H7 (cell line): Measurements from ENCODE around the gene ZKSCAN5. TPM values are rescaled to one million over a fixed set of nuclear protein-coding genes. Genes with fewer than 3 reads are reported as not detected.
"Not testable (repeated sequence)": the region's sequence is repeated elsewhere in the genome, so short reads cannot be mapped to it uniquely, and the experiment has no call there.

ENCODE experiments used
- DNase-seq: peaks from one replicate; pipeline ENCODE4 v3.0.0; 2012
- H3K27me3 ChIP-seq: 2 replicates; pipeline ENCODE4 v1.6.0; 2011; ENCODE audit warnings: mild to moderate bottlenecking, low read length; ENCODE audit not compliant: control insufficient read depth, insufficient read depth
- H3K36me3 ChIP-seq: replicated peaks from 2 replicates; pipeline ENCODE4 v1.5.1; 2011; ENCODE audit warnings: low read length; ENCODE audit not compliant: control insufficient read depth, insufficient read depth
- H3K4me3 ChIP-seq: 2 replicates; pipeline ENCODE4 v1.5.1; 2011; ENCODE audit warnings: low read depth, mild to moderate bottlenecking, control low read depth, low read length, moderate library complexity; ENCODE audit not compliant: insufficient read depth
- total RNA-seq: library from RNA; depleted of rRNA; stranded (reverse); fragments of >200 nt; shearing (Covaris generic); gene quantifications from 2 replicates; pipeline ENCODE4 v1.2.3, GENCODE V29; 2014

Gene ZKSCAN5
- total RNA-seq, 1 experiment from 2014 or later, result 20.0 TPM

DNA sequence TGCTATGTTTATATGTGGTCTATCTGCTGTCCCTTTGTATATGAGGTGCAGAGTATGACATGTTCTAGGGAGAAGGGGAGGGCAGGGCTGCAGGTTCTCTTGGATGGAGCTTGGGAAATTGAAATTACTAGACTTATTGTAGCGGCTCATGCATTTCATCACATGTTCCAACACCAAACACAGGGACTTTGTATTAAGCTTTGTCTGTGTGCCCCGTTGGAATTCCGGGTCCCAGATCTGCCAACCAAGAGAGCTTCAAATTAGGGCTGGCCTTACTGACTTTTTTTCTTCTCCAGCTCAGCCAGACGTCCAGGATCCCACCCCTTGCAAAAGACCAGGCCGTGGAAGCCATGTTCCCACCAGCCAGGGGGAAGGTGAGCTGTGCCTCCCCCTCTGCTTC, 28.4 kb upstream of the ZKSCAN5 start:
- H3K36me3 ChIP-seq, result peaks cover 7% of the 10 kb centered on the region
- DNase-seq, result no peak
- H3K4me3 ChIP-seq, result no peak overlapping the region
- H3K27me3 ChIP-seq, result no peaks in the 10 kb centered on the region

- Histone ChIP-seq H3K27me3 (no peaks in the 10 kb centered on the region), H3K4me3 (no peak overlapping the region), H3K36me3 (peaks cover 9% of the 10 kb centered on the region)
- no peak for DNase-seq
Measured at GRCh38 chr7:99478464-99479440, 25.7 kb upstream of the ZKSCAN5 start.

DNA sequence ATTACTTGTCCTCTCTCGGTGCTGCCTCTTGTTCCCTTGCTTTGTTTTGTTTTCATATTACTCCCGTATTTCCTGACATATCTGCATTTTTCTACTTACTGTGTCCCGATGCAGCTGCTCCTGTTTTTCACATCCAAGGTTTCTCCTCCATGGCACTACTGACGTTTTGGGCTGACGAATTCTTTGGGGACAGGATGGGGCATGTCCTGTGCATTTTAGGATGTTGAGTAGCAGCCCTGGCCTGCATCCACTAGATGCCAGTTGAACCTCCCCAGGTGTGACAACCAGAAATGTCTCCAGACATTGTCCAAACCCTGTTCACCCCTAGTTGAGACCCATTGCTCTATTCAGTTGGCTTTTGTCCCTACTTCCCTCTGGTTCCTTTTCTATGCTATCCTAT, 19.4 kb upstream of the ZKSCAN5 start:
- Histone ChIP-seq H3K27me3 (no peaks in the 10 kb centered on the region), H3K36me3 (peaks cover 8% of the 10 kb centered on the region), H3K4me3 (no peak overlapping the region)

GRCh38 chr7:99489235-99489634, 15.2 kb upstream of the ZKSCAN5 start:
- Histone ChIP-seq H3K4me3 (no peak overlapping the region), H3K36me3 (peaks cover 14% of the 10 kb centered on the region), H3K27me3 (no peaks in the 10 kb centered on the region)
- DNase-seq, result peak; percentile 53

More for the DNA sequence above, 19.4 kb upstream of the ZKSCAN5 start:
- DNase-seq, result no peak

DNA sequence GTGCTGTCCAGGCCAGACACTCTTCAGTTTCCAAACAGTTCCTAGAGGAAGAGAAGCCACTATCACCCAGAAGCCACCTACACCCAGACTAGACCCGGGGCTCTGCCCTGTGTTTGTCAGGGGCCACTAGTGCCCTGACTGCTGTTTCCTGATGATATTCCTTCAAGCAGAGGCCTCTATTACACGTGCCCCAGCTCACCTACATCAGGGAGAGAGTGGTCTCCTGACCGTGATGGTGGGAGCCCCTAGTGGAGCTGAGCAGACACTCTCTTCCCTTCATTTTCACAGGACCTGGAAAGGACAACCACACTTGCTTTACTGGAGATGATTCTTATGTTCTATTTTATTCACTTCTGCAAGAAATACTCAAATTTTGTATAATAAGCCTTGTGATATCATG, 13.6 kb upstream of the ZKSCAN5 start:
- Histone ChIP-seq H3K36me3 (peaks cover 14% of the 10 kb centered on the region), H3K27me3 (no peaks in the 10 kb centered on the region), H3K4me3 (no peak overlapping the region)
- no peak for DNase-seq

GRCh38 chr7:99493823-99494222, 10.6 kb upstream of the ZKSCAN5 start:
- DNase-seq, result no peak
- Histone ChIP-seq H3K36me3 (peaks cover 18% of the 10 kb centered on the region), H3K4me3 (no peak overlapping the region), H3K27me3 (no peaks in the 10 kb centered on the region)

DNA sequence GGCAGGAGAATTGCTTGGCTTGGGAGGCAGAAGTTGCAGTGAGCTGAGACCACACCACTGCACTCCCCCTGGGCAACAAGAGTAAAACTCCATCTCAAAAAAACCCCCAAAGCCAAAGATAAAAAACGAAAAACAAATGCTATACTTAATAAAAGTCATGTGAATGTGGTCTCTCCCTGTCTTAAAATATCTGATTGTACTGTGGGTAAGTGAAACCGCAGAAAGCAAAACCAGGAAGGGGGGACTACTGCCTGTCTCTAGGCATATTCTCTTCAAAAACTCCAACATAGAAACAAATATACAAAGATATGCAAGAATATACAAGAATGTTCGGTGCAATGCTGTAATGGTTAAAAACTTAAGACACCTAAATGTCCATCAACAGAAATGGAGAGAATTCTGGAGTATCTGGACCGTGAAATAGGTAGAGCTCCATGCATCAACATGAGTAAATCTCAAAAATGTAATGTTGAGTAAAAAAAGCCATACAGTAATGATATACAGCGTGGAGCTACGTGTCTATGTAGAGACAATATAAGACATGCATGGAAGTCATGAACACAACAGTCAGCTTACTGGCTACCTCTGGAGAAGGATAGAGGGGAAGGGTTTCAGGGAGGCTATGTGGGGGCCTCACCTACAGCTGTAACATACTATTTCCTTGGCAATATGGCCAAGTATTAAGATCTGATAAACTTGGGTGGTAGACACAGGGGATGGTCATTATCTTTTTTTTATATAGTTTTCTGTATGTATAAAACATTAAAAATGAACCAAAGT, 6.5 kb upstream of the ZKSCAN5 start:
- Histone ChIP-seq H3K36me3 (peaks cover 16% of the 10 kb centered on the region), H3K27me3 (no peaks in the 10 kb centered on the region), H3K4me3 (no peak overlapping the region; the same call in none of the 2 replicates)
- DNase-seq, result no peak

- peak overlapping the region; percentile 29 for H3K4me3 ChIP-seq
- DNase-seq, result peak; percentile 33
- H3K27me3 ChIP-seq, result no peaks in the 10 kb centered on the region
- H3K36me3 ChIP-seq, result peaks cover 13% of the 10 kb centered on the region
Measured at GRCh38 chr7:99498546-99498944, 5.9 kb upstream of the ZKSCAN5 start.

DNA sequence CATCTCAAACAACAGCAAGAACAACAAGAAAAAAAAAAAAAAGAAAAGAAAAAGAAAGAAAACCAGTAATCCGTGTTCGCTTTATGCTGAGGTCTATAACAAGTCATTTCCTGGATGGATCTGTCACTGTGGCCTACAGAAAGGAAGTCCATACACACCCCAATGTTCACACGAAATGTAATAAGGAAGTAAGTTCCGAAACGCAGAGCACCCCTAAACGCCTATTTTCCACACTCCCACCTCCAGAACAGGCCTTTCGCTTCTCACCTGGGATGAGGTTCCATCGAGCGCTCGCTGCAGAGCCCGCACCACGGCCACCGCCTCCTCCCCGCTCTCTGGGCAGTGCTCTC, 5.1 kb upstream of the ZKSCAN5 start:
- Histone ChIP-seq H3K4me3 (peak overlapping the region; percentile 92), H3K36me3 (peaks cover 6% of the 10 kb centered on the region), H3K27me3 (no peaks in the 10 kb centered on the region)
- DNase-seq, result no peak

DNA sequence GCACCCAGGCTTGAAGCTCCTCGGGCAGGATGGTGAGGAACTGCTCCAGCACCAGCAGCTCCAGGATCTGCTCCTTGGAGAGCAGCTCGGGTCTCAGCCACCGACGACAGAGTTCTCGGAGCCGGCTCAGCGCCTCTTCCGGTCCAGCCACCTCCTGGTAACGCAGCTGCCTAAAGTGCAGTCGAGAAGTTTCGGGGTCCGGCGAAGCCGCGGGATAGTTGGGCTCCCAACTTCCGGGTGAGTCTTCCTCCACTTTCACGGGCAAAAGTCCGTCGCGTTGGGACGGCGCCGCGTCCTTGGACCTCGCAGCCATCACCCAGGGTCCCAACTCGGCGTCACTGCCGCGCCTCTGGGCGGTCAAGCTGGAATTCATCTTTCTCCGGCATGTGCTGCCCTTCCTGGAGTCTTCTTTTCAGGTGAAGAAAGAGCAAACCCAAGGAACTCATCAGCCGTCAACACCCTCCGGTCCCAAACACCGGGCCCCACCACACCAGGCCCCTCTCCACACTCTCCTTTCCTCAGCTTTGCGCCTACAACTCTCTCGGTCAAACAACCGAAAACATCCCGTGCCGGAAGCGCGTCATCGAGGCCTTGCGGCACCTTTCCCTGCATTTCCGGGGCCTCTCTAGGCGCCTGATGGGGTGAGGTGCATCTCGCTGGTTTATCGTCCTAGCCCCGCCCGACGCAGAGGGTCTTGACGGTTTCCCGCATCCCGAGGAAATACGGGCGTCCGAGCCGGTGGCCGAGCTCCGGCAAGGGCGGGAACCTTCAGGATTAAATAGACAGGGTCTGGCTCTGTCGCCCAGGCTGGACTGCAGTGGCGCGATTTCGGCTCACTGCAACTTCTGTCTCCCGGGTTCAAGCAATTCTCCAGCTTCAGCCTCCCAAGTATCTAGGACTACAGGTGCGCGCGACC, 4.5 kb upstream of the ZKSCAN5 start, which contains the start of gene ZNF394:
Gene ZNF394, minus strand, starts transcription at position 561 of the 916 bp plus-strand sequence. Its CDS starts 188 bp downstream, at position 373.
- H3K4me3 ChIP-seq, result peak within 1 kb of the TSS; percentile 92
- peak; percentile 96 for DNase-seq
- H3K27me3 ChIP-seq, result no peaks in the 10 kb centered on the region
- peaks cover 4% of the 10 kb centered on the region for H3K36me3 ChIP-seq

DNA sequence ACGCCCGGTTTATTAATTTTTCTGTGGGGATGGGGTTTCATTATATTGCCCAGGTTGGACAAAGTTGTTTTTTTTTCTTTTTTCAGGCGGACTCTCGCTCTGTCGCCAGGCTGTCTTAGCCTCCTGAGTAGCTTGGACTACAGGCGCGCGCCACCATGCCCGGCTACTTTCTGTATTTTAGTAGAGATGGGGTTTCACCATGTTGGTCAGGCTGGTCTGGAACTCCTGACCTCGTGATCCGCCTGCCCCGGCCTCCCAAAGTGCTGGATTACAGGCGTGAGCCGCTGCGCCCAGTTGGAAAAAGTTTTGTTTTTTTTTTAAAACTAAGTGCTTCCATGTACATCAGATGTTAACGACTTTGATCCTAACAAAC, 3.8 kb upstream of the ZKSCAN5 start:
- Histone ChIP-seq H3K4me3 (peak overlapping the region; percentile 92), H3K27me3 (no peaks in the 10 kb centered on the region), H3K36me3 (peaks cover 4% of the 10 kb centered on the region)
- DNase-seq, result no peak

DNA sequence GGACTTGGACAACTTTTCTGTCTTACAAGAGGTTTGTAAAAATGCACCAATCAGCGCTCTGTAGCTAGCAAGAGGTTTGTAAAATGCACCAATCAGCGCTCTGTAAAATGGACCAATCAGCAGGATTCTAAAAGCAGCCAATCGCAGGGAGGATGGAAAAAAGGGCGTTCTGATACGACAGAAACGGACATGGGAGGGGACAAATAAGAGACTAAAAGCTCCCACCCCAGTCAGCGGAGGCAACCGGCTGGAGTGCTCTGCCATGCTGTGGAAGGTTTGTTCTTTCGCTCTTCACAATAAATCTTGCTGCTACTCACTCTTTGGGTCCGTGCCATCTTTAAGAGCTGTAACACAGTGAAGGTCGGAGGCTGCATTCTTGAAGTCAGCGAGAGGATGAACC, 3.2 kb upstream of the ZKSCAN5 start:
- H3K27me3 ChIP-seq, H3K36me3 ChIP-seq, H3K4me3 ChIP-seq: not testable (repeated sequence)
- DNase-seq, result peak; percentile 34

DNA sequence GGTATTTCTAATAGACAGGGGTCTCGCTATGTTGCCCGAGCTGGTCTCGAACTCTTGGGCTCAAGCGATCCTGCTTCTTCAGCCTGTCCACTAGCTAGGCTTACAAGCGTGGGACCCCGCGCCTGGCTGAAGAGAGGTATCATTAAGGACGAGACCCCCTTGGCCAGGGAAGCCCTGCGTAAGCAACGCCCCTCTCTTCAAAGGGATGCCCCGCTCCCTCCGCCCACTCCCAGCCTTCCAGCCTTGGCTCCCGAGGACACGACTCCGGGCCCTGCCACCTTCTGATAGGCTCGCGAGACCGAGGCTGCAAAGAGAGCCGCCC, 220 bp upstream of the ZKSCAN5 start:
- peak; percentile 98 for DNase-seq
- no peaks in the 10 kb centered on the region for H3K27me3 ChIP-seq
- peak overlapping the region; percentile 84 for H3K4me3 ChIP-seq
- no peaks in the 10 kb centered on the region for H3K36me3 ChIP-seq

- Histone ChIP-seq H3K36me3 (no peaks in the 10 kb centered on the region; the same call in 1 of the 2 replicates), H3K27me3 (no peaks in the 10 kb centered on the region), H3K4me3 (peak overlapping the region; percentile 84)
- DNase-seq, result no peak
Measured at GRCh38 chr7:99505324-99505662, 831 bp downstream of the ZKSCAN5 start.
